ENCODE measurements around the gene HMGCR.

HMGCR gene

GRCh38 chr5:75364571-75365280 lies 27.7 kb downstream of the HMGCR start:
- Histone ChIP-seq H3K27me3 (ENCODE audit: control insufficient read depth, insufficient read depth, low read length) (no peaks in the 10 kb centered on the region), H3K9me3 (replicated peaks; ENCODE audit: low read length) (no peaks in the 10 kb centered on the region), H3K4me2 (ENCODE audit: low read length) (no peak overlapping the region), H3K4me3 (ENCODE audit: low read length) (no peak overlapping the region), H3K9ac (ENCODE audit: low read depth, low read length) (no peak overlapping the region), H3K4me1 (ENCODE audit: control insufficient read depth, insufficient read depth, low read length) (peaks cover 14% of the 10 kb centered on the region), H3K36me3 (ENCODE audit: insufficient read depth, low read length) (peaks cover 43% of the 10 kb centered on the region)

DNA sequence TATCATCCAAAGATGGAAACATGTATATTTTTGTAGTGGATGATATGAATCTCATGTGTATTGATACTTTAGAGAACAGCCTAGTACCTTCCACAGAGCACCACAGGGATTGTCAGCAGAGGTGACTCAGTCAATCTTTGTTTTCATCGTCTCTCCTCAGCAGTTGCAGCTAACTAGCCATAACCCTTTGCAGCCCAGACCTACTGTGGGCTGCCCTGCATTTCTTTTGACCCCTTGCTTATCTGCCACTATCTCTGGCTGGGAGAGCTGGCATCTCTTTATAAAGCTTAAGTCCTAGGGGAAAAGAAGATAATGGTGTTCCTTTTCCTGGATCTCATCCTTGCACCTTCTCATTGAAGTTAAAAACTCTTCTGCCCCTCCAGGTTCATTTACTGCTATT lies 28.7 kb downstream of the HMGCR start:
- Histone ChIP-seq H3K4me1 (ENCODE audit: control insufficient read depth, insufficient read depth, low read length) (peaks cover 14% of the 10 kb centered on the region), H3K36me3 (ENCODE audit: insufficient read depth, low read length) (peaks cover 33% of the 10 kb centered on the region), H3K4me3 (ENCODE audit: low read length) (no peak overlapping the region), H3K27me3 (ENCODE audit: control insufficient read depth, insufficient read depth, low read length) (no peaks in the 10 kb centered on the region), H3K9ac (ENCODE audit: low read depth, low read length) (no peak overlapping the region), H3K9me3 (replicated peaks; ENCODE audit: low read length) (no peaks in the 10 kb centered on the region), H3K4me2 (ENCODE audit: low read length) (no peak overlapping the region)

DNA sequence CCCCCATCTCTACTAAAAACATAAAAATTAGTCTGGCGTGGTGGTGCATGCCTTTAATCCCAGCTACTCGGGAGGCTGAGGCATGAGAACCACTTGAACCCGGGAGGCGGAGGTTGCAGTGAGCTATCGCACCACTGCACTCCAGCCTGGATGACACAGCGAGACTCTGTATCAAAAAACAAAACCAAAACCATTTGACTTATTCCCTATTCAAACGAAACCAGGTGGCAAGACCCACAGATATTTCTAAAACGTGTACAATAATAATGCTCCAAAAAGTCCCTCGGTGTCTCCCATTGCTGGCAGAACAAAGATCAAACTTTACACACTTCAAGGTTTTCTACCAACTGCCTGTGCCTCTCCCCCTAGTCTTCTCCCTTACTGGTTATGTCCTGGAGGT lies 29.8 kb downstream of the HMGCR start:
- Histone ChIP-seq H3K27me3 (ENCODE audit: control insufficient read depth, insufficient read depth, low read length) (no peaks in the 10 kb centered on the region), H3K36me3 (ENCODE audit: insufficient read depth, low read length) (peaks cover 25% of the 10 kb centered on the region), H3K9ac (ENCODE audit: low read depth, low read length) (no peak overlapping the region), H3K4me1 (ENCODE audit: control insufficient read depth, insufficient read depth, low read length) (peaks cover 14% of the 10 kb centered on the region), H3K4me3 (ENCODE audit: low read length) (no peak overlapping the region), H3K4me2 (ENCODE audit: low read length) (no peak overlapping the region), H3K9me3 (replicated peaks; ENCODE audit: low read length) (no peaks in the 10 kb centered on the region)

DNA sequence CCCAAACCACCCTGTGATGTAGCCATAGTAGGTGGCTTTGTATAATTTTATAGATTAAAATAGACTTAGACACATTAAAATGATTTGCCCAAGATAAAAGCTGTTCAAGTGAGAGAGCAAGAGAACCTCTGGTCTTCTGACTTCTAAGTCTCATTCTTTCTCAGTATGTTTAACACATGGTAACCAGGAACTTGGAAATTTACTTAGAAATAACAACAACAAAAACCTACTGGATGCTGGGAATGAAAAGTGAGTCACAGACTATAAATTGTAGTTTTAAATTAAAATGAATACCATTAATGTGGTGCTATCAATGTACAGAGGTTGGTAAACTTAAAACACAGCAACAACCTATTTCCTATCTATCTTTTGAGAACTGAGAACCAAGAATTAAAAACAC lies 30.4 kb downstream of the HMGCR start:
- no peak overlapping the region for H3K4me2 ChIP-seq (ENCODE audit: low read length)
- peaks cover 19% of the 10 kb centered on the region for H3K36me3 ChIP-seq (ENCODE audit: insufficient read depth, low read length)
- peaks cover 14% of the 10 kb centered on the region for H3K4me1 ChIP-seq (ENCODE audit: control insufficient read depth, insufficient read depth, low read length)
- no peak overlapping the region for H3K4me3 ChIP-seq (ENCODE audit: low read length)
- H3K9ac ChIP-seq (ENCODE audit: low read depth, low read length) = no peak overlapping the region
- H3K9me3 ChIP-seq (replicated peaks; ENCODE audit: low read length) = no peaks in the 10 kb centered on the region
- no peaks in the 10 kb centered on the region for H3K27me3 ChIP-seq (ENCODE audit: control insufficient read depth, insufficient read depth, low read length)

DNA sequence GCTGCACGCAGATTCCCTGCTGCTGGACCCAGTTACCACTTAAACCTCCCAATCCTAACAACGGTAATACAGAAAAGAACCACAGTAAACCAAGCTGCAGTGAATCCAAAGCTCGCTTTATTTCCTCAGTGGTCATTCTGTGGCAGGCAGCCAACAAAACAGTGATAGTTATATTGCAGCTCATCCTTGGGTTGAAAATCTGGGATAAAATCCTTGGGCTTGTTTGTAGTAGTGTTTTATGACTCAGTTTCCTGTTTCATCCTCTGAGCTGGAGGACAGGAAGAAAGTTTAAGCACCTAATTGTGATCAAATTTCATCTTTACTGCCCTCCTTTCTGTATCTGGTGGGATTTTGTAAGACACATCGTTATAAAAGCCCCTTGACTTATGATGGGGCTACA lies 31.4 kb downstream of the HMGCR start:
- H3K4me2 ChIP-seq (ENCODE audit: low read length) = peak overlapping the region; percentile 15
- peaks cover 14% of the 10 kb centered on the region for H3K4me1 ChIP-seq (ENCODE audit: control insufficient read depth, insufficient read depth, low read length)

DNA sequence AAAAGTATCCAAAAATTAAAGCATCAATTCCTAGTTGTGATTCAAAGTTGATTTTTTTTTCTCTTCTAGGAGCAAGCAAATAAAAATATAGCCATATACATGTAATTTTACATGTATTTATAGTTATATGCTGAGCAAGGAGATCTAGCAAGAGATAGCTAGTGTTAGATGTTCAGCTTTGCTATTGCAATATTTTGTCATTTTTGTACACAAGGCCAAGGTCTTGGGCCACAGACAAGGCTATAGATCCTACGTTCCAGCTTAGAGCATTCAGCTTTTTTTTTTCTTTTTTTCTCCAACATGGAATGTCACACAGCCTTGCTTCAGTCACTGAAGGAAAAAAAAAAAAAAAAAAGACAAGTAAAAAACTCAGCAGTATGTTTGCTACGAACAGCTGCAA lies 36.8 kb downstream of the HMGCR start:
- Histone ChIP-seq H3K36me3 (ENCODE audit: insufficient read depth, low read length) (peaks cover 10% of the 10 kb centered on the region), H3K9ac (ENCODE audit: low read depth, low read length) (no peak overlapping the region), H3K4me3 (ENCODE audit: low read length) (no peak overlapping the region), H3K4me1 (ENCODE audit: control insufficient read depth, insufficient read depth, low read length) (no peaks in the 10 kb centered on the region), H3K9me3 (replicated peaks; ENCODE audit: low read length) (no peaks in the 10 kb centered on the region), H3K27me3 (ENCODE audit: control insufficient read depth, insufficient read depth, low read length) (no peaks in the 10 kb centered on the region), H3K4me2 (ENCODE audit: low read length) (no peak overlapping the region)

More for the DNA sequence above, 31.4 kb downstream of the HMGCR start:
- no peak overlapping the region for H3K4me3 ChIP-seq (ENCODE audit: low read length)
- no peak overlapping the region for H3K9ac ChIP-seq (ENCODE audit: low read depth, low read length)
- H3K27me3 ChIP-seq (ENCODE audit: control insufficient read depth, insufficient read depth, low read length) = no peaks in the 10 kb centered on the region
- H3K36me3 ChIP-seq (ENCODE audit: insufficient read depth, low read length) = peaks cover 12% of the 10 kb centered on the region
- H3K9me3 ChIP-seq (replicated peaks; ENCODE audit: low read length) = no peaks in the 10 kb centered on the region

GRCh38 chr5:75374394-75374814 lies 37.4 kb downstream of the HMGCR start:
- peaks cover 15% of the 10 kb centered on the region for H3K36me3 ChIP-seq (ENCODE audit: insufficient read depth, low read length)
- H3K9ac ChIP-seq (ENCODE audit: low read depth, low read length) = no peak overlapping the region
- no peaks in the 10 kb centered on the region for H3K4me1 ChIP-seq (ENCODE audit: control insufficient read depth, insufficient read depth, low read length)
- no peak overlapping the region for H3K4me2 ChIP-seq (ENCODE audit: low read length)
- no peaks in the 10 kb centered on the region for H3K27me3 ChIP-seq (ENCODE audit: control insufficient read depth, insufficient read depth, low read length)
- no peaks in the 10 kb centered on the region for H3K9me3 ChIP-seq (replicated peaks; ENCODE audit: low read length)
- no peak overlapping the region for H3K4me3 ChIP-seq (ENCODE audit: low read length)

DNA sequence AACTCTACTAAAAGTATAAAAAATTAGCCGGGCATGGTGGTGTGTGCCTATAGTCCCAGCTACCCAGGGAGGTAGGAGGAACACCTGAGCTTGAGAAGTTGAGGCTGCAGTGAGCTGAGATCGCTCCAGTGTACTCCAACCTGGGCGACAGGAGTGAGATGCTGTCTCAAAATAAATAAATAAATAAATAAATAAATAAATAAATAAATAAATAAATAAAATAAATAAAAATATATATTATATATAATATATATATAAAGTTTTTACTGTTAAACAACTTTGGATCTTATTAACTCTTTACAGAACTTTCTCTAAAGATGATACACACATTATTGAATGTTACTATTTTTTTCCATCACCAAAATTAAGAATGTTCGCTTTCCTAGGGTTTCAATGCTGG lies 38.4 kb downstream of the HMGCR start:
- H3K4me2 ChIP-seq (ENCODE audit: low read length) = no peak overlapping the region
- no peaks in the 10 kb centered on the region for H3K27me3 ChIP-seq (ENCODE audit: control insufficient read depth, insufficient read depth, low read length)
- no peaks in the 10 kb centered on the region for H3K4me1 ChIP-seq (ENCODE audit: control insufficient read depth, insufficient read depth, low read length)
- H3K4me3 ChIP-seq (ENCODE audit: low read length) = no peak overlapping the region
- H3K9ac ChIP-seq (ENCODE audit: low read depth, low read length) = no peak overlapping the region
- peaks cover 25% of the 10 kb centered on the region for H3K36me3 ChIP-seq (ENCODE audit: insufficient read depth, low read length)
- H3K9me3 ChIP-seq (replicated peaks; ENCODE audit: low read length) = no peaks in the 10 kb centered on the region

GRCh38 chr5:75380099-75380498 lies 43.1 kb downstream of the HMGCR start:
- no peaks in the 10 kb centered on the region for H3K4me1 ChIP-seq (ENCODE audit: control insufficient read depth, insufficient read depth, low read length)
- H3K27me3 ChIP-seq (ENCODE audit: control insufficient read depth, insufficient read depth, low read length) = no peaks in the 10 kb centered on the region
- peaks cover 44% of the 10 kb centered on the region for H3K36me3 ChIP-seq (ENCODE audit: insufficient read depth, low read length)
- H3K4me3 ChIP-seq (ENCODE audit: low read length) = no peak overlapping the region
- H3K9ac ChIP-seq (ENCODE audit: low read depth, low read length) = no peak overlapping the region
- H3K4me2 ChIP-seq (ENCODE audit: low read length) = no peak overlapping the region
- H3K9me3 ChIP-seq (replicated peaks; ENCODE audit: low read length) = no peaks in the 10 kb centered on the region

- H3K9me3 ChIP-seq (replicated peaks; ENCODE audit: low read length) = no peaks in the 10 kb centered on the region
- H3K4me3 ChIP-seq (ENCODE audit: low read length) = no peak overlapping the region
- no peak overlapping the region for H3K9ac ChIP-seq (ENCODE audit: low read depth, low read length)
- no peaks in the 10 kb centered on the region for H3K27me3 ChIP-seq (ENCODE audit: control insufficient read depth, insufficient read depth, low read length)
- no peak overlapping the region for H3K4me2 ChIP-seq (ENCODE audit: low read length)
- no peaks in the 10 kb centered on the region for H3K4me1 ChIP-seq (ENCODE audit: control insufficient read depth, insufficient read depth, low read length)
- H3K36me3 ChIP-seq (ENCODE audit: insufficient read depth, low read length) = peaks cover 56% of the 10 kb centered on the region
Measured at GRCh38 chr5:75381456-75381855, 44.4 kb downstream of the HMGCR start.

GRCh38 chr5:75384218-75384617 lies 47.2 kb downstream of the HMGCR start:
- Histone ChIP-seq H3K9me3 (replicated peaks; ENCODE audit: low read length) (no peaks in the 10 kb centered on the region), H3K4me2 (ENCODE audit: low read length) (no peak overlapping the region), H3K4me1 (ENCODE audit: control insufficient read depth, insufficient read depth, low read length) (no peaks in the 10 kb centered on the region), H3K36me3 (ENCODE audit: insufficient read depth, low read length) (peaks cover 55% of the 10 kb centered on the region), H3K4me3 (ENCODE audit: low read length) (no peak overlapping the region), H3K9ac (ENCODE audit: low read depth, low read length) (no peak overlapping the region), H3K27me3 (ENCODE audit: control insufficient read depth, insufficient read depth, low read length) (no peaks in the 10 kb centered on the region)

GRCh38 chr5:75387806-75388205 lies 50.8 kb downstream of the HMGCR start:
- Histone ChIP-seq H3K9me3 (replicated peaks; ENCODE audit: low read length) (no peaks in the 10 kb centered on the region), H3K9ac (ENCODE audit: low read depth, low read length) (no peak overlapping the region), H3K4me1 (ENCODE audit: control insufficient read depth, insufficient read depth, low read length) (no peaks in the 10 kb centered on the region), H3K4me2 (ENCODE audit: low read length) (no peak overlapping the region), H3K4me3 (ENCODE audit: low read length) (no peak overlapping the region), H3K27me3 (ENCODE audit: control insufficient read depth, insufficient read depth, low read length) (no peaks in the 10 kb centered on the region), H3K36me3 (ENCODE audit: insufficient read depth, low read length) (peaks cover 37% of the 10 kb centered on the region)
